Stimulated activated CD8-positive, alpha-beta memory T cell treated with anti-CD3 and anti-CD28 coated beads, Interleukin-4, amount 100 ng/mL, for 1 hour (primary cell): ENCODE measurements around the gene ETV6.

Source experiments
- DNase-seq, 2 donors: peaks; one replicate each; pipeline ENCODE4 v3.0.0-alpha.2; 2020; ENCODE audit warnings: low read depth in 2 of 2, low spot score in 1 of 2

Gene ETV6

DNA sequence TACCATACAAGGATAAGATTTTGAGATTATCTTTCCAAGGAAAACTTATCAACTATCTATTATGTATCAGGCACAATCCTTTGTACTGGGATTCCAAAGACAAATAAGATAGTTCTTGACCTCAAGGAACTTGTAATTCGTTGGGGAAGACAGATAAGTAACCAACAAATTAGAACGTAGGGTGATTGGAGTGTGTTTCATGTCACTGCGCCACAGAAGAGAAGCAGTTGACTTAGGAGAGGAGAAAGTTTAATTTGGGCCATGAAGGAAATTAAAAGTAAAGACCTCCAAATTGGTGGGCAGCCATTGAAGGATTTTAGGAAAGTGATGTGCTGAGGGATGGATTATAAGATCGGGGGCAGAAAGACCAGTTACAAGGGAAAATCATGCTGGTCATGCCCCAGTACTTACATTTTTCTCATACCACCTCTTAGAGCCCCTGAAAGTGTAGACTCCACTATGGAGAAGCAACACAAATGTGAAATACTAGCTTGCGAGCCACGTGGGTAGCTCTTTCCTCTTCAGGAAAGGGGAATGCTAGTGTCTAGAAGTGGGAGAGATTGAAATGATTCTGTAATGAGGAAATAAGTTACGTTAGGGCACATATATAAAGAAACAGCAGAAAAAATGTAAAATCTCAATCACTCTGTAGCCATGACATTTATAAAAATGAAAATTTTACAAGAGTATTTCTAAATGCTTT is 148.7 kb downstream of the ETV6 start:
- no peak for DNase-seq

DNA sequence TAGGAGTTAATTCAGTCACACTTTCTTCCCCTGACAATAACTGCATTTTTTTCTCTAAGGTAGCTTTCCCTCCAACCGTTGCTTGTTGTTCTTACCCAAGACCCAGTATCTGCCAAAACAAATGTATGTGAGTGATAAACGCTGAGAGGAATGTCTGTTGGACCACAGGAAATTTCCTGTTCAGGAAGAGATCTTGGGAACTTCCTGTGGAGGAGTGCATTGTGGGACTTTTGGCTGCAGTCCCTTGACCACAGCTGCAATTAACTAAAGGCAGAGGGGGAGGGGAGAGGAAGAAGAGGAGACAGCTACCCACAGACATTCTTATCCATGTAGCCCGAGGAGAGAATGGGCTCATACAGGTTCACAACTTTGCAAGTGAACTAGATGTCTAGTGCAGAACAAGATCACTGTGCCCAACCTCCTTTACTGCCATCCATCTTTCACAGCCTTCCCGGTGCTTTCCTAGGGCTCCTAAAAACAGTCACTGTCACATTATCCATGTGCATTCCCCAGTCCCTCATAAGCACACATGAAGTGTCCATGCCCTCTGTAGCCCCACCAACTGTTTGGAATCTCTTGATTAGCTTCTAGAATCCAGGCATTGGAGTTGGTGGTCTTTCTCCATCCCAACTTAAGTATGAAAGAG is 149.5 kb downstream of the ETV6 start:
- no peak for DNase-seq

DNA sequence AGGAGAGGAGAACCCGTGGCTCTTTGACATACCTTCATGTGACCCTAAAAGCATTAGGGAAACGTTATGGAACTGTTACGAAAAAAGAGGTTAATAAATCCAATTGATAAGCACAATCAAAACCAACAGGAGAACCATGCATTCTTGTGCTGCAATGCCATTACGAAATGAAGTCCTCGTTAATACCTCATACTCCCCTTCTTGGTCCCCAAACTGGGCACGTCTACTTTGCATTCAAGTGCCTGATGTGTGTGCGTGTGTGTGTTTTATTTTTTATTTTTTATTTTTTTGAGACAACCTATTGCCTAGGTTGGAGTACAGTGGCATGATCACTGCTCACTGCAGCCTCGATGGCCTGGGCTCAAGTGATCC is 150.0 kb downstream of the ETV6 start:
- no peak for DNase-seq

- no peak for DNase-seq
Observed at GRCh38 chr12:11801643-11802042, 152.2 kb downstream of the ETV6 start.

DNA sequence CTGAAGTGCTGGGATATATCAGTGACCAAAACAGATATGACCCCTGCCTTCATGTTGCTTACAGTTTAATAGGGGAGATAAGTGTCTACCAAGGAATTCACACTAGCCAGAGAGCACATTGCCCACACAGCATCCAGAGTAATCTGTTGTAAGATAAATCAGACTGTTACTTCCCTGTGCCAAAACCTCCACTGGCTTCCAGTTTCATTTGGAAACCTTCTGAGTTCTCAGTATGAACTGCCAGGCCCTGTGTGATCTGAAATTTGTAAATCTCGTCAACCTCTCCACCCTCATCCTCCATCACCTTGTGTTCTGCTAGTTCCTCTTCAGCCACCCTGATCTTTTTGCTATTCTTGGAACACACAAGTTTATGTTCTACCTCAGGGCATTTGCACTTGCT is 154.7 kb downstream of the ETV6 start:
- DNase-seq: no peak

GRCh38 chr12:11805043-11805442 is 155.6 kb downstream of the ETV6 start:
- DNase-seq: no peak

DNA sequence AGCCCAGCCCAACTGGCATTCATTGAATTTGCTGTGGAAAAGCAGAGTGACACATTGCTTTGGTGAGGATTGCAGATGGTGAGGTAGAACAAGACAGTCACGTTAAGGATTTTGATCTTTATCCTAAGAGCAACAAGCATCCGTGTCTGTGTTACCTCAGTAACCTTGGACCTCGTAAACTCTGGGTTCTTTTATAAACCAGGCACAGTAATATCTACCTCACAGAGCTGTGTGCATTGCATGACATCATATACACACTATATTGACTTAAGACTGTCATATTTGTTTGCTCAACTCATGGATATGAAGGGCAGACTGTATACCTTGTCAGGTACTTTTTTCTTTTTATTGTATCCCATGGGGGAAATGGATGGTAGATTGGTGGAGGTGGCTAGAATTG is 156.2 kb downstream of the ETV6 start:
- no peak for DNase-seq

GRCh38 chr12:11807458-11807857 is 158.0 kb downstream of the ETV6 start:
- DNase-seq: no peak

- no peak for DNase-seq
Observed at GRCh38 chr12:11808931-11809330, 159.5 kb downstream of the ETV6 start.

DNA sequence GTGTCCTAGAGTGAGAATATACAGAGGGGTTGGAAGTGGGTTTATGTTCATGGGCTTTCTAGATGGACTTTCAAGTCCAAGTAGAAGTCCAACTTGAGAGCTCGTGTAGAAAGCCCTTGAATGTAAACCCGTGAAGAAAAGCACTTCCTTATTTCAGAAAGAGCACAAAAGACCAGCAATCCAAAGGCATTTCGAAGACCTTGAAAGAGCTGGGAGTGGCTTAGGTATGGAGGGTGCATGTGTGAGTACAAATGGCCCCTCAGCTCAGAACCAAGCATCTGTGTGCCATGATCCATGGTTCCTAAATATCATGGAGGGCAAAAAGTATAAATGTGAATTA is 160.7 kb downstream of the ETV6 start:
- DNase-seq: no peak

GRCh38 chr12:11811008-11811407 is 161.5 kb downstream of the ETV6 start:
- DNase-seq: no peak

- no peak for DNase-seq
Observed at GRCh38 chr12:11812241-11812585, 162.7 kb downstream of the ETV6 start.

DNA sequence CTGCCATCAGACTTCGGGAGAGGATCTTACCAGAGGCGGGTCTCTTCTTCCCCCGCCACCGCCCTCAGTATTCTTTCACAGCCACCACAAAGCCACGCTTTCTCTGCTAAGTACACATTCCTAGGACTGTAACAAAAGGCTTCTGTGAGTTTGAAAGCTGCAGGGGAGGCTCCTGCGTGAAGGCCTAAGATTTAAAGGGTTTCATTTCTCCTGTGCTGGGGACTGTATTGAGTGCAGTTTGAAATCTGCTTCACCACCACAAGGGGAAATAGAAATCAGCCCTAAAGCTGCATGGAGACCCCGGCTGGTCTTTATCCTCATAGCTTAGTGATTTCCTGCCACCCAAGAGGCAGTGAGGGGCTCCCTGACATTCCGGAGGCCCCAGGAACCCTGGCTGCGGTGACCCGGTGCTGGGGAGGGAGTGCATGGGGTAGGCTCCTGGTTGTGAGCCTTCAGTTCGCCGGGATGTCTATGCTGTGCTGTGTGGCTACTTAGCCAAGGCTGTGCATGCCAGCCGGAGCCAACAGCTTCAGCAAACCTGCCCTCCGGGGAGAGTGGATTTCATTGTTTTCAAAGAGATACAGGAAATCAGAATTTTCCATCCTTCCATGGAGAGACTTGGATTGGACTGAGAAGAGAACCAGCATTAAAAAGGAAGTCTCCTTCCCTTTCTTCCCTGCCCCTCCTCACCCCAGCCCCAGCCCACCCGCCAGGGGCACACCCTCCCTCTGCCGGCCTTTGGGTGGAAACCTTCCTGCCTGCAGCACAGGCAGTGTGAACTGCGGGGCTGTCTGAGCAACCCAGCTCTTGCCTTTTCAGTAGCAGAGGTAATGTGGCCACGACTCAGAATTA is 163.3 kb downstream of the ETV6 start:
- no peak for DNase-seq

DNA sequence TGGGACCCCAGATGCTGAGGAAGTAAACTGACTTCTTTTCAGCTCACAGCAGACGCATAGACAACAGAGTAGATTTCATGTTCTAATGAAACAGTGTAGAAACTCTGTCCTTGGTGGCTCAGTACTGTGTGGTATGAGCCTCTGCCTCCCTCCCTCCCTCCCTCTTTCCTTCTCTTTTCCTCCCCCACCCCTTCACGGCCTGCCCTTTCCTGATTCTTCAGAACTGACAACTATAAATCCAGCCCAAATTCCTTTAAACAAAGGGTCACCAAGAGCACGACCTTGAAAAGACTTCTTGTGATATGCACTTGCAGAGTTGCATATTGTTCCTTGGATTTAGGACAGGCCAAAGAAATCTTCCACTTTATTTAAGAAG is 164.0 kb downstream of the ETV6 start:
- DNase-seq: no peak

GRCh38 chr12:11814374-11814773 is 164.9 kb downstream of the ETV6 start:
- DNase-seq: no peak

GRCh38 chr12:11815397-11815796 is 165.9 kb downstream of the ETV6 start:
- no peak for DNase-seq

- DNase-seq: no peak
Observed at GRCh38 chr12:11819643-11820042, 170.2 kb downstream of the ETV6 start.

DNA sequence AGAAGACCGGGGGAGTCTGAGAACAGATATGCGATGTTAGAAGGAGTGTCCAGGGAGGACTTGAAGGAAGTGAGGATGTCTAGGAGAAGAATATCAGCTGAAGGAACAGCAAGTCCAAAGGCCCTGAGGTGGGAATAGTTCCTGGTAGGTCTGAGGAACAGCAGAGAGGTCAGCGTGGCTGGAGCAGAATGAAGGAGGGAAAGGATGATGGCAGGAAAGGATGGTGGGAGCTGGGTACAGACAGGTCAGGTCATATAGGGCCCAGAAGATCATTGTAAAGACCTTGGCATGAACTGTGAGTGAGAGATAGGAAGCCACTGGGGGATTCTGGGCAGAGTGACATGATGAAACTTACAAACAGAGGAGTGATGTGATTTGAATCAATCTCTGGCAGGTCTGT is 171.0 kb downstream of the ETV6 start:
- DNase-seq: no peak

DNA sequence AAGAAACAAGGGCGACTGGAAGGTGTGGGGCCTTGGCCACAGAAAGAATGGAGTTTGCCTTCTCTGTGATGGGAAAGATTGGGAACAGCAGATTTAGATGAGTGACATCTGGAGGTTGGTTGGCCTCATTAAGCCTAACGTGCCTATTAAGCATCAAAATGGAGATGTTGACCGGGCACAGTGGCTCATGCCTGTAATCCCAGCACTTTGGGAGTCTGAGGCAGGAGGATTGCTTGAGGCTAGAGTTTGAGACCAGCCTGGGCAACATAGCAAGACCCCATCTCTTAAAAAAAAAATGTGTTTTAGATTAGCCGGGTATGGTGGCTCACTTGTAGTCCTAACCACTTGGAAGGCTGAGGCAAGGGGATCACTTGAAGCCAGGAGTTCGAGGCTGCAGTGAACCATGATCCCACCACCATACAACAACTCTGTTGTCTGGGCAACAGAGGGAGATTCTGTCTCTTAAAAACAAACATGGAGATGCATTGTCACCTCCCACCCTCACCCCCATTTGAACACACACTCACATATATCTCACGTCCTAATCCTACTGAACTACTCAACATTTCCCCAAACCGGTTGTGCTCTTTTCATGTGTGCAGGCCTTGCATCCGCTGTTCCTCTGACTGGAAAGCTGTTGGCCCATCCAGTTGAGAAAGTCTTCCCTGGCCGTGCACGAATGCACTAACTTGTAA is 172.1 kb downstream of the ETV6 start:
- DNase-seq: no peak

- no peak for DNase-seq
Observed at GRCh38 chr12:11822081-11822834, 172.8 kb downstream of the ETV6 start.

GRCh38 chr12:11823043-11823442 is 173.6 kb downstream of the ETV6 start:
- no peak for DNase-seq
